ENCODE measurements around the gene TOB1.
A peak's percentile ranks its signal among the peaks of the same experiment; 100 is the strongest.

GRCh38 chr17:50841949-50842354, 24.2 kb downstream of the TOB1 start:
- peak; percentile 83 for TF ChIP-seq CTCF (conservative IDR thresholded peaks at IDR 0.05)
- TF ChIP-seq EZH2 (IDR thresholded peaks at IDR 0.05; ENCODE audit: low read depth), result no peak

Data from PC-9 (cell line).